Measurements from ENCODE around the gene COL26A1.

Gene COL26A1

GRCh38 chr7:101373812-101374614 is 11.3 kb downstream of the COL26A1 start:
- DNase-seq: no peak

- DNase-seq: no peak
Measured at GRCh38 chr7:101374990-101375389, 12.3 kb downstream of the COL26A1 start.

- no peak for DNase-seq
Measured at GRCh38 chr7:101376601-101377000, 13.9 kb downstream of the COL26A1 start.

GRCh38 chr7:101377189-101377736 is 14.6 kb downstream of the COL26A1 start:
- DNase-seq: no peak

GRCh38 chr7:101378751-101379174 is 16.1 kb downstream of the COL26A1 start:
- DNase-seq: no peak

- DNase-seq: no peak
Measured at GRCh38 chr7:101379302-101379701, 16.6 kb downstream of the COL26A1 start.

- no peak for DNase-seq
Measured at GRCh38 chr7:101381549-101382111, 19.0 kb downstream of the COL26A1 start.

GRCh38 chr7:101382937-101383336 is 20.3 kb downstream of the COL26A1 start:
- DNase-seq: no peak

- no peak for DNase-seq
Measured at GRCh38 chr7:101386177-101386557, 23.5 kb downstream of the COL26A1 start.

- DNase-seq: no peak
Measured at GRCh38 chr7:101386558-101387231, 24.0 kb downstream of the COL26A1 start.

GRCh38 chr7:101390901-101391301 is 28.2 kb downstream of the COL26A1 start:
- DNase-seq: no peak

GRCh38 chr7:101391991-101392390 is 29.3 kb downstream of the COL26A1 start:
- DNase-seq: no peak

- no peak for DNase-seq
Measured at GRCh38 chr7:101393865-101394264, 31.2 kb downstream of the COL26A1 start.

GRCh38 chr7:101395376-101395775 is 32.7 kb downstream of the COL26A1 start:
- no peak for DNase-seq

- DNase-seq: no peak
Measured at GRCh38 chr7:101397243-101397642, 34.6 kb downstream of the COL26A1 start.

- DNase-seq: no peak
Measured at GRCh38 chr7:101397770-101398324, 35.2 kb downstream of the COL26A1 start.

- no peak for DNase-seq
Measured at GRCh38 chr7:101398396-101399289, 36.0 kb downstream of the COL26A1 start.

GRCh38 chr7:101399759-101400158 is 37.1 kb downstream of the COL26A1 start:
- DNase-seq: no peak

GRCh38 chr7:101400751-101401150 is 38.1 kb downstream of the COL26A1 start:
- no peak for DNase-seq

GRCh38 chr7:101401390-101402080 is 38.9 kb downstream of the COL26A1 start:
- no peak for DNase-seq

GRCh38 chr7:101402081-101402779 is 39.6 kb downstream of the COL26A1 start:
- no peak for DNase-seq
